ENCODE data around the gene SLAIN1.

The SLAIN1 gene

GRCh38 chr13:77732287-77732686 is 34.8 kb downstream of the SLAIN1 start:
- no peaks in the 10 kb centered on the region for H3K36me3 ChIP-seq (ENCODE audit: control insufficient read depth, insufficient read depth, low read length)
- H3K4me1 ChIP-seq (ENCODE audit: control insufficient read depth, insufficient read depth, low read length), result peaks cover 11% of the 10 kb centered on the region
- no peaks in the 10 kb centered on the region for H3K27me3 ChIP-seq (ENCODE audit: control insufficient read depth, insufficient read depth, low read length)
- H3K9me3 ChIP-seq (ENCODE audit: control insufficient read depth, insufficient read depth, low read depth, low read length), result no peaks in the 10 kb centered on the region
- H3K27ac ChIP-seq (ENCODE audit: low read depth, low read length), result no peak overlapping the region
- H3K9ac ChIP-seq (ENCODE audit: low read length), result no peak overlapping the region
- no peak overlapping the region for H3K4me3 ChIP-seq (ENCODE audit: low read depth, low read length)

- no peaks in the 10 kb centered on the region for H3K36me3 ChIP-seq (ENCODE audit: control insufficient read depth, insufficient read depth, low read length)
- no peaks in the 10 kb centered on the region for H3K9me3 ChIP-seq (ENCODE audit: control insufficient read depth, insufficient read depth, low read depth, low read length)
- H3K27ac ChIP-seq (ENCODE audit: low read depth, low read length), result no peak overlapping the region
- H3K9ac ChIP-seq (ENCODE audit: low read length), result no peak overlapping the region
- H3K4me3 ChIP-seq (ENCODE audit: low read depth, low read length), result no peak overlapping the region
- peaks cover 11% of the 10 kb centered on the region for H3K4me1 ChIP-seq (ENCODE audit: control insufficient read depth, insufficient read depth, low read length)
- H3K27me3 ChIP-seq (ENCODE audit: control insufficient read depth, insufficient read depth, low read length), result no peaks in the 10 kb centered on the region
Observed at GRCh38 chr13:77733674-77734073, 36.2 kb downstream of the SLAIN1 start.

- Histone ChIP-seq H3K9ac (ENCODE audit: low read length) (no peak overlapping the region), H3K9me3 (ENCODE audit: control insufficient read depth, insufficient read depth, low read depth, low read length) (no peaks in the 10 kb centered on the region), H3K27ac (ENCODE audit: low read depth, low read length) (no peak overlapping the region), H3K36me3 (ENCODE audit: control insufficient read depth, insufficient read depth, low read length) (no peaks in the 10 kb centered on the region), H3K27me3 (ENCODE audit: control insufficient read depth, insufficient read depth, low read length) (no peaks in the 10 kb centered on the region), H3K4me1 (ENCODE audit: control insufficient read depth, insufficient read depth, low read length) (peaks cover 4% of the 10 kb centered on the region; the same call in 1 of the 2 replicates), H3K4me3 (ENCODE audit: low read depth, low read length) (no peak overlapping the region)
Observed at GRCh38 chr13:77737583-77738200, 40.2 kb downstream of the SLAIN1 start.

DNA sequence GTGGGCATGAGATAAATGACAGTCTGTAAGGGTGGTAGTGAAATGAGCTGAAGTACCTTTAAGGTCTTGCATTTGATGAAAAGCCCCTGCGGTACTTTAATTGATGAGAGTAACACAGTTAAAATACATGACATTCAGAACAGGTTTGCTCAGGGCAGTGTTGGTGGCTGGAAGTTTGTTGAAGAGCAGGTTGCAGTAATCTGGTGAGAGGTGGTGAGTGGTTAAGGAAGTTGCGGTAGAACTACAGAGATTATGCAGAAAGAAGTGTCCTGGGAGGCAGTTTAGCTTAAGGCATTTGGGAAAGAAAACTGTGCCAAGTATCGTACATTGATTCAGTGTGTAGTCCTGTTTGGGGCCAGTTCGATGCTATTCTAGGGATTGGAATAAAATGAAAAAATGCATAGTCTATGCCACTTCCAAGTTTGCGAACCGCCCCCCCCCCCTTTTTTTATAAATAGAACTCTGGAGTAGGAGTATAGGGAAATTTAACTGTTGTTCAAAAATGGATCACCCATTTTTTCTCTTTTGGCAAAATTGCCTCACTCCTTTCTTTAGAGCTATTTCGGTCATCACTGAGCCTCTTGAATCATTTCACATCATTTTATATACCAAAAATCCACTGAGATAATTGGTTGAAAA is 42.7 kb downstream of the SLAIN1 start:
- Histone ChIP-seq H3K27ac (ENCODE audit: low read depth, low read length) (no peak overlapping the region), H3K36me3 (ENCODE audit: control insufficient read depth, insufficient read depth, low read length) (peaks cover 10% of the 10 kb centered on the region; the same call in 1 of the 2 replicates), H3K4me3 (ENCODE audit: low read depth, low read length) (no peak overlapping the region), H3K4me1 (ENCODE audit: control insufficient read depth, insufficient read depth, low read length) (peaks cover 4% of the 10 kb centered on the region; the same call in 1 of the 2 replicates), H3K27me3 (ENCODE audit: control insufficient read depth, insufficient read depth, low read length) (no peaks in the 10 kb centered on the region), H3K9me3 (ENCODE audit: control insufficient read depth, insufficient read depth, low read depth, low read length) (no peaks in the 10 kb centered on the region), H3K9ac (ENCODE audit: low read length) (no peak overlapping the region)

- no peaks in the 10 kb centered on the region for H3K27me3 ChIP-seq (ENCODE audit: control insufficient read depth, insufficient read depth, low read length)
- no peaks in the 10 kb centered on the region for H3K9me3 ChIP-seq (ENCODE audit: control insufficient read depth, insufficient read depth, low read depth, low read length)
- no peak overlapping the region for H3K4me3 ChIP-seq (ENCODE audit: low read depth, low read length)
- peaks cover 4% of the 10 kb centered on the region; the same call in 1 of the 2 replicates for H3K4me1 ChIP-seq (ENCODE audit: control insufficient read depth, insufficient read depth, low read length)
- no peak overlapping the region for H3K9ac ChIP-seq (ENCODE audit: low read length)
- no peak overlapping the region for H3K27ac ChIP-seq (ENCODE audit: low read depth, low read length)
- peaks cover 12% of the 10 kb centered on the region; the same call in 1 of the 2 replicates for H3K36me3 ChIP-seq (ENCODE audit: control insufficient read depth, insufficient read depth, low read length)
Observed at GRCh38 chr13:77740931-77741596, 43.6 kb downstream of the SLAIN1 start.

DNA sequence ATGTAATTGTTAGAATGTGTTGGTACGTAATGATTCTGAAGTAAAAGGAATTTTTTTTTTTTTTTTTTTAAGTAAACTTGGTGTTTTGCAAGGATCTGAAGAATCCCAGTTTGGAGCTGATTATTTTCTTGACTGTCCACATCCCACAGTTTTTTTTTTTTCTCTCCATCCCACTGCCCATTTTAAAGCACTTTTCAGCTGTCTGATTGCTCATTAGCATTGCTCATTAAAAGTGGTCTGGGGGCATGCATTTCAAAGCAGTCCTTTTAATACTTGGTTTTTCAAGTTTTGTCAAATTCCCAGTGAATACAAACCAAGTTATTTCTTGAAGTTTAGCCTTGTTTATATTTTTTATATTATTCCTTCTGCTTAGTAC is 44.1 kb downstream of the SLAIN1 start:
- no peaks in the 10 kb centered on the region for H3K27me3 ChIP-seq (ENCODE audit: control insufficient read depth, insufficient read depth, low read length)

DNA sequence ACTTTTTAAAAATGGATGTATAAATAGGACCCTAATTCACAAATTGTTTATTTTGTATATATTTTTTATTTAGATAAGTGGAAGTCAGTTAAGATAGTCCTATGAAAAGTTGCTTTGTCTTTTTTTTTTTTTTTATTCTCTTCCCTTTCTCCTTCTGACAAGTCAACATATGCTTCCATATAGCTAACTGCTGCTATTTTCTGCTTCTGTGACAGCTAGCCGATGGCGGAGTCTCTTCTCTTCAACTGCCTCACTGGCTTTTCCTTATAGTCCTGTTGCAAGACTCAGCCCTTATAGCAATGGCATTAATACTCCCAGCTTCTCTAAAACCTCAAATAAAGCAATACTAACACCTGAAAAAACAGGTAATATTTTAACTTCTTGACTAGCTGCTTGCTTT is 45.3 kb downstream of the SLAIN1 start:
- H3K27me3 ChIP-seq (ENCODE audit: control insufficient read depth, insufficient read depth, low read length), result no peaks in the 10 kb centered on the region
- H3K4me1 ChIP-seq (ENCODE audit: control insufficient read depth, insufficient read depth, low read length), result peaks cover 4% of the 10 kb centered on the region; the same call in 1 of the 2 replicates
- no peak overlapping the region for H3K27ac ChIP-seq (ENCODE audit: low read depth, low read length)
- H3K9me3 ChIP-seq (ENCODE audit: control insufficient read depth, insufficient read depth, low read depth, low read length), result no peaks in the 10 kb centered on the region
- H3K4me3 ChIP-seq (ENCODE audit: low read depth, low read length), result no peak overlapping the region
- peaks cover 21% of the 10 kb centered on the region; the same call in 1 of the 2 replicates for H3K36me3 ChIP-seq (ENCODE audit: control insufficient read depth, insufficient read depth, low read length)
- no peak overlapping the region for H3K9ac ChIP-seq (ENCODE audit: low read length)

More for the DNA sequence above, 44.1 kb downstream of the SLAIN1 start:
- Histone ChIP-seq H3K36me3 (ENCODE audit: control insufficient read depth, insufficient read depth, low read length) (peaks cover 15% of the 10 kb centered on the region; the same call in 1 of the 2 replicates), H3K9me3 (ENCODE audit: control insufficient read depth, insufficient read depth, low read depth, low read length) (no peaks in the 10 kb centered on the region), H3K27ac (ENCODE audit: low read depth, low read length) (no peak overlapping the region), H3K4me3 (ENCODE audit: low read depth, low read length) (no peak overlapping the region), H3K9ac (ENCODE audit: low read length) (no peak overlapping the region), H3K4me1 (ENCODE audit: control insufficient read depth, insufficient read depth, low read length) (peaks cover 4% of the 10 kb centered on the region; the same call in 1 of the 2 replicates)

GRCh38 chr13:77745784-77746183 is 48.3 kb downstream of the SLAIN1 start:
- Histone ChIP-seq H3K9ac (ENCODE audit: low read length) (no peak overlapping the region), H3K9me3 (ENCODE audit: control insufficient read depth, insufficient read depth, low read depth, low read length) (no peaks in the 10 kb centered on the region), H3K4me3 (ENCODE audit: low read depth, low read length) (no peak overlapping the region), H3K27me3 (ENCODE audit: control insufficient read depth, insufficient read depth, low read length) (no peaks in the 10 kb centered on the region), H3K4me1 (ENCODE audit: control insufficient read depth, insufficient read depth, low read length) (0 out of 2 replicates have a peak, but pooled peaks cover 4% of the 10 kb centered on the region), H3K27ac (ENCODE audit: low read depth, low read length) (no peak overlapping the region), H3K36me3 (ENCODE audit: control insufficient read depth, insufficient read depth, low read length) (peaks cover 21% of the 10 kb centered on the region; the same call in 1 of the 2 replicates)

DNA sequence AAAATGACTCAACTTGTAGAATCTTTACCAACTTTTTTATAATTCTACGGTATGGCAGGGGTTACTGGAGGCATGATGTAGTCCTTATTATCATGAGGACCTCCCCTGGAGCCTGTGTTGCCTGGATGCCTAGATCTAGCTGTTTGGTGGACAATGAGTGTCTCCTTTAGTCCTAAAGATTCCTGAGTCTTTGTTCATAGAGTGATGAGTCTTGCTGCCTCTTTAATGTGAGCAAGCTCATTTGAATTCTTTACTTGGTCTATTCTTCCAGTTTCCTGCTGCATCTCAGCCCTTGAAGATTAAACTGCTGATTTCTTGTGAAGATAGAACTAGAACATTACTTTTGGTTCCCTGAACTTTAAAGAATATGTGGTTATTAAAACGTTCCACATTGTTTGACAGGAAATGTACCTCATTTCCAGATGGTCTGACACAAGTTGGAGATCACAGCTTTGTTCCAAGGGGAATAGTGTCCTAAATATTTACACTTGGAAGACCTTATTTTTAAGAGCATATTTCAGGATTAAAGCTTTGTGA is 51.9 kb downstream of the SLAIN1 start:
- Histone ChIP-seq H3K27ac (ENCODE audit: low read depth, low read length) (no peak overlapping the region), H3K27me3 (ENCODE audit: control insufficient read depth, insufficient read depth, low read length) (no peaks in the 10 kb centered on the region), H3K9me3 (ENCODE audit: control insufficient read depth, insufficient read depth, low read depth, low read length) (no peaks in the 10 kb centered on the region), H3K4me3 (ENCODE audit: low read depth, low read length) (no peak overlapping the region), H3K4me1 (ENCODE audit: control insufficient read depth, insufficient read depth, low read length) (no peaks in the 10 kb centered on the region), H3K9ac (ENCODE audit: low read length) (no peak overlapping the region), H3K36me3 (ENCODE audit: control insufficient read depth, insufficient read depth, low read length) (peaks cover 33% of the 10 kb centered on the region; the same call in 1 of the 2 replicates)

GRCh38 chr13:77751513-77752456 is 54.3 kb downstream of the SLAIN1 start:
- H3K4me1 ChIP-seq (ENCODE audit: control insufficient read depth, insufficient read depth, low read length), result no peaks in the 10 kb centered on the region
- no peaks in the 10 kb centered on the region for H3K9me3 ChIP-seq (ENCODE audit: control insufficient read depth, insufficient read depth, low read depth, low read length)
- H3K36me3 ChIP-seq (ENCODE audit: control insufficient read depth, insufficient read depth, low read length), result peaks cover 26% of the 10 kb centered on the region; the same call in 1 of the 2 replicates
- H3K9ac ChIP-seq (ENCODE audit: low read length), result no peak overlapping the region
- no peak overlapping the region for H3K4me3 ChIP-seq (ENCODE audit: low read depth, low read length)
- no peaks in the 10 kb centered on the region for H3K27me3 ChIP-seq (ENCODE audit: control insufficient read depth, insufficient read depth, low read length)
- H3K27ac ChIP-seq (ENCODE audit: low read depth, low read length), result 0 out of 2 replicates have a peak overlapping the region, but pooled peaks have one; percentile 42

All from HUES6 (cell line).